T-cell (primary cell): ENCODE results near the gene CPTP. TPM values are rescaled to one million over a fixed set of nuclear protein-coding genes. Genes with fewer than 3 reads are reported as not detected.

ENCODE experiments used
- ATAC-seq, 4 experiments: fragments of 200-7000 bp in 3 of 4; fragments of 150-1000 bp in 1 of 4; cut with Tn5 transposase; replicated peaks in 1 of 4; 1 replicate in 3 of 4; 2 replicates in 1 of 4; pipeline ENCODE4 v1.10.0; 2021; ENCODE audit warnings: moderate library complexity in 3 of 4, mild to moderate bottlenecking in 2 of 4, moderate number of reproducible peaks in 1 of 4
- CTCF ChIA-PET, 2 donors: fragments of 300-600 bp; sonication (Branson Sonifier 250); formaldehyde crosslinking; loops; one replicate each; lab custom pipeline; 2022; ENCODE audit warnings: antibody characterized with exemption in 2 of 2; lab: Charles Lee
- POLR2A ChIA-PET, 2 donors: fragments of 300-600 bp; sonication (Branson Sonifier 250); formaldehyde crosslinking; loops; one replicate each; lab custom pipeline; 2022; ENCODE audit warnings: antibody characterized with exemption in 2 of 2; lab: Charles Lee
- DNase-seq, 35 experiments: peaks; one replicate each; pipeline versions ENCODE4 v3.0.0 to v3.0.0-alpha.2; 2013 to 2023
- H3K27ac ChIP-seq: one replicate; pipeline ENCODE4 v1.5.1; 2013; ENCODE audit warnings: low read length
- H3K27me3 ChIP-seq, 2 experiments: replicated peaks in 1 of 2; 1 replicate in 1 of 2; 2 replicates in 1 of 2; pipeline versions ENCODE4 v1.6.1 to v1.7.0; 2013; ENCODE audit warnings: low read length in 1 of 2, mixed read lengths in 1 of 2; ENCODE audit not compliant: control insufficient read depth in 2 of 2, insufficient read depth in 2 of 2; ENCODE audit errors: extremely low read depth in 1 of 2
- H3K36me3 ChIP-seq, 2 donors: 1 replicate in 1 of 2; 2 replicates in 1 of 2; pipeline versions ENCODE4 v1.6.1 to v1.7.0; 2013; ENCODE audit warnings: low read length in 1 of 2; ENCODE audit not compliant: control insufficient read depth in 2 of 2, insufficient read depth in 1 of 2; ENCODE audit errors: extremely low read depth in 1 of 2
- H3K4me1 ChIP-seq, 2 experiments: 1 replicate in 1 of 2; 2 replicates in 1 of 2; pipeline versions ENCODE4 v1.6.1 to v1.7.0; 2013; ENCODE audit warnings: low read length in 2 of 2, mixed read lengths in 1 of 2; ENCODE audit not compliant: insufficient read depth in 2 of 2, control insufficient read depth in 1 of 2; ENCODE audit errors: extremely low read depth in 1 of 2
- H3K4me3 ChIP-seq, 2 donors: 1 replicate in 1 of 2; 2 replicates in 1 of 2; pipeline versions ENCODE4 v1.5.1 to v1.7.0; 2013; ENCODE audit warnings: mild to moderate bottlenecking in 2 of 2, low read length in 1 of 2, moderate library complexity in 1 of 2; ENCODE audit not compliant: control insufficient read depth in 1 of 2; ENCODE audit errors: extremely low read depth in 1 of 2
- H3K9me3 ChIP-seq: 2 replicates; pipeline ENCODE4 v1.7.0; 2013
- H3K27ac Mint-ChIP-seq, 2 donors: one replicate each; pipeline ENCODE4 v1.8.0; 2020 to 2021; ENCODE audit warnings: mild to moderate bottlenecking in 2 of 2, mixed read lengths in 2 of 2
- H3K27me3 Mint-ChIP-seq, 2 donors: one replicate each; pipeline ENCODE4 v1.8.0; 2021 to 2022; ENCODE audit warnings: mixed read lengths in 2 of 2
- H3K36me3 Mint-ChIP-seq: one replicate; pipeline ENCODE4 v1.8.0; 2021; ENCODE audit warnings: mixed read lengths
- H3K4me1 Mint-ChIP-seq, 3 donors: one replicate each; pipeline ENCODE4 v1.8.0; 2020 to 2022; ENCODE audit warnings: mixed read lengths in 3 of 3, mild to moderate bottlenecking in 1 of 3
- H3K4me3 Mint-ChIP-seq, 3 donors: one replicate each; pipeline ENCODE4 v1.8.0; 2020 to 2022; ENCODE audit warnings: mild to moderate bottlenecking in 3 of 3, mixed read lengths in 3 of 3, moderate library complexity in 3 of 3
- H3K9me3 Mint-ChIP-seq, 3 donors: one replicate each; pipeline ENCODE4 v1.8.0; 2020 to 2022; ENCODE audit warnings: mixed read lengths in 3 of 3
- WGBS: methylation state at CpG from one replicate; pipeline ENCODE4 v1.1.5; 2013; ENCODE audit warnings: missing lambda C conversion rate; ENCODE audit not compliant: insufficient coverage; 5-methylcytosine and 5-hydroxymethylcytosine counted together
- total RNA-seq, 35 experiments: library from RNA in 6 of 35; stranded (reverse) in 6 of 35; fragments of 120-200 nt in 1 of 35; gene quantifications; one replicate each; pipeline versions ENCODE4 v1.2.1 to v1.2.4 and lab custom pipeline; 2013 to 2026

CPTP gene
- total RNA-seq, 5 donors from 2014 or later (not counting 1 experiment from before 2014, with no cell fraction given), result 15.8 to 35.8 (median 29.9) TPM

DNA sequence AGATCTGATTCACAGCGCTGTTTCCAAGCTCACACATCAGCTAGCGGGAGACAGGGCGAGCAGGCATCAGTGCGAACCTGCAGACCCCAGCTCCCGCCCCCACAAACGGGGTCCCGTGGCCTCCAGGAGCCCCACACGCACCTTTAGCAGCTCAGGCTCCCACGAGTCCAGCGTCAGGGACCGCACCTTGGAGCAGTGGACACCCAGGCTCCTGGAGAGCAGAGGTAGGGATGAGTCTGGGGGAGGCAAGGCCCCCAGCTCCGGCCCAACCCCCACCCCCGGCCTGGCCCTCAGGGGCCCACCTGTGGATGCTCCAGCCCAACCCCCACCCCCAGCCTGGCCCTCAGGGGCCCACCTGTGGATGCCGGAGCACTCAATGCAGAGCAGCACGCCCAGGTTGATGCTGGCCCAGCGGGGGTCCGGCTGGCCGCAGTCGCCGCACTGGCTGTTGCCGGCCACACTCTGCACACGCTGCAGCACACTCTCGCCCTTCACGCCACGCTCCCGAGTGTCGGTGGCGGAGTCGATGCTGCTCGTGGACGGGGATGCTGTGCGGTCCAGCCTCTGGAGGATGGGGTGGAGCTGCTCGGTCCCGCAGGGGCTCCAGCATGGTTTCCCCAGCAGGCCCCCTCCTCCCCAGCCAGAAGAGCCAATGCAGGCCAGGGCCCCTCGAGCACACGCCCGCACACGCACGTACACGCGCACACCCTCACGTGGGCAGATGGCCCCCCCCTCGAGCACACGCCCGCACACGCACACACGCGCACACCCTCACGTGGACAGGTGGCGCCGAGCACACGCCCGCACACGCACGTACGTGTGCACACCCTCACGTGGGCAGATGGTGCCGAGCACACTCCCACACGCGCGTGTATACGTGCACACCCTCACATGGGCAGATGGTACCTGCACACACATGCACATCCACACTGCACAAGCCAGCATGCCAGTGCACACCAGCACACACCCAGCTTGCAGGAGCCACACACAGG is 28.2 kb upstream of the CPTP start:
- 96% methylated on average over 36 of the region's 62 CpGs for WGBS
- no peak overlapping the region for H3K4me3 Mint-ChIP-seq
- Histone ChIP-seq H3K27me3 (peaks cover 0 to 4% of the 10 kb centered on the region in 2 experiments), H3K4me1 (peaks cover 0 to 8% of the 10 kb centered on the region in 2 experiments), H3K27ac (no peak overlapping the region), H3K36me3 (peaks cover 0 to 3% of the 10 kb centered on the region in 2 donors), H3K4me3 (no peak overlapping the region), H3K9me3 (no peaks in the 10 kb centered on the region)
- CTCF ChIA-PET, result no interaction called here
- H3K36me3 Mint-ChIP-seq, result no peaks in the 10 kb centered on the region
- H3K4me1 Mint-ChIP-seq, result peaks cover 0 to 4% (median 3%) of the 10 kb centered on the region in 3 donors
- no peak overlapping the region for H3K27ac Mint-ChIP-seq
- ATAC-seq, result no peak
- DNase-seq, result no peak
- POLR2A ChIA-PET, result no interaction called here
- no peaks in the 10 kb centered on the region for H3K27me3 Mint-ChIP-seq
- no peaks in the 10 kb centered on the region for H3K9me3 Mint-ChIP-seq

DNA sequence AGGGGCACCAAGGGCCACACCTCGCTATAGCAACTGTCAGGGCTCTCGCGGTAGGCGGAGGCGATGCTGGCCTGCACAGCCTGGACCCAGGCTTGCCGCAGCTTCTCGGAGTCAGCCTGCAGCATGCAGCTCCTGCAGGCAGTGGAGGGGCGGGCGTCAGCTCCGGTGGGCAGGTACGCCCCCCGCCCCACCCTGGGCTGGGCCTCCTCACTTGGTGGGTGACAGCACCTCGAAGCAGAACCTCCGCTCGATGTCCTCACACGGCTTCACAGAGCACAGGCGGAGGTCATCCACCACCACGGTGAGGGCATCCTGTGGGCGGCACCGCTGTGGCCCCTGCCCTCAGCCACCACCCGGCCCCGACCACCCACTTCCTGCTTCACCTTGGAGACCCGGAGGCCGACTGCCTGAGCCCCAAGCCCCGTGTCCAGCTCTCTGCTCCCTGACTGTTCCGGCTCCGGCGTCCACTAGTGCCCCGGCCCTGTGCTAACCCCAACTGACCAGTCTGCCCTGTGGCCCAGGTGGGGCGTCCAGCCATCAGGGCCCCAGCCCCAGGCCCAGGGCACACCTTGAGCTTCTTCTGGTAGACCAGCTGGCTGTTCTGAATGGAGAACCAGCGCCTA is 26.7 kb upstream of the CPTP start:
- no peak for ATAC-seq
- peaks cover under 1 to 3% of the 10 kb centered on the region in 2 donors for H3K36me3 ChIP-seq
- ChIA-PET CTCF (no interaction called here), POLR2A (no interaction called here)
- Mint-ChIP-seq H3K4me1 (no peaks in the 10 kb centered on the region), H3K4me3 (no peak overlapping the region), H3K27me3 (no peaks in the 10 kb centered on the region), H3K36me3 (no peaks in the 10 kb centered on the region), H3K27ac (no peak overlapping the region), H3K9me3 (no peaks in the 10 kb centered on the region)
- H3K27me3 ChIP-seq, result no peaks in the 10 kb centered on the region
- DNase-seq, result no peak
- H3K4me1 ChIP-seq, result no peaks in the 10 kb centered on the region
- no peak overlapping the region for H3K27ac ChIP-seq
- H3K4me3 ChIP-seq, result no peak overlapping the region
- WGBS, result 89% methylated on average over 29 of the region's 31 CpGs
- H3K9me3 ChIP-seq, result no peaks in the 10 kb centered on the region

DNA sequence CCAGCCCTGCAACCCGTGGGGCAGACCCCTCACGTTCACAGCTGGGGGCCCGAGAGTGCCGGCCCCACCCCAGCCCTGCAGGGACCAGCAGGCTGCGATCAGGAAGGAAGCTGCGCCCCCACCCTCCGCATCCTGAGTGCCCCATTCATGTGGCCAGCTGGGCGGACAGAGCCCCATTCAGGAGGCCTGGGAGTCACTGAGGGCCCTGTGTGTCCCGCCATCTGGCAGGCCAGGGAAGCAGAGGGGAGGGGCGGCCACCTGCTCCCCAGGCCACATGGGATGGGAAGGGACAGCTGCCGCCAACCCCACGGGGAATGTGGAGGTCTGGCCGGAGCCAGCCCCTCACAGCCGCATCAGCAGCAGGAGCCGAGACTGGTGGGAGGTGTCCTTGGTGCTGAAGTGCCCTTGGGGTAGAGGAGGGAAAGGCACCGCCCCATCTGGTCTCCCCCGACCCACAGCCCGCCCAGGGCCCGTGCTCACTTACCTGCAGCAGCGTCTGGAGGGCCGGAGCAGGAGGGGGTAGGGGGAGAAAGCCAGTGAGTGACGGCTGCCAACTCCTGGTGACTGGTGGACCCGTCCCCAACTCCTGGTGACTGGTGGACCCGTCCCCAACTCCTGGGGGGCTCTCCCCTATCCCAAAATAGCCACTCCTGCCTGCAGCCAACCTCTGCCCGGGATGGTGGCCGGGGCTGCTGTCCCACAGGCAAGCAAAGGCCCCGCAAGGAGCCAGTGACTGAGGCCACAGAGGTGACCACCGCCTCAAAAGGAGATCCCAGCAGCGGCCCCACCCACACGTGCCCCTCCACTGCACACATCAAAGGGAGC is 25.5 kb upstream of the CPTP start:
- peaks cover 2 to 3% of the 10 kb centered on the region in 2 donors for H3K36me3 ChIP-seq
- H3K9me3 Mint-ChIP-seq, result no peaks in the 10 kb centered on the region
- WGBS, result 76% methylated on average over 14 of the region's 30 CpGs
- H3K4me1 Mint-ChIP-seq, result peaks cover 0 to 2% (median 0%) of the 10 kb centered on the region in 3 donors
- H3K27me3 Mint-ChIP-seq, result no peaks in the 10 kb centered on the region
- no peak overlapping the region for H3K27ac Mint-ChIP-seq
- no peak overlapping the region for H3K4me3 Mint-ChIP-seq
- DNase-seq (no peak), ATAC-seq (no peak)
- CTCF ChIA-PET, result no interaction called here
- H3K27me3 ChIP-seq, result no peaks in the 10 kb centered on the region
- POLR2A ChIA-PET, result no interaction called here
- H3K4me3 ChIP-seq, result no peak overlapping the region
- no peaks in the 10 kb centered on the region for H3K9me3 ChIP-seq
- peaks cover 0 to 4% of the 10 kb centered on the region in 2 experiments for H3K4me1 ChIP-seq
- H3K27ac ChIP-seq, result no peak overlapping the region
- H3K36me3 Mint-ChIP-seq, result no peaks in the 10 kb centered on the region

DNA sequence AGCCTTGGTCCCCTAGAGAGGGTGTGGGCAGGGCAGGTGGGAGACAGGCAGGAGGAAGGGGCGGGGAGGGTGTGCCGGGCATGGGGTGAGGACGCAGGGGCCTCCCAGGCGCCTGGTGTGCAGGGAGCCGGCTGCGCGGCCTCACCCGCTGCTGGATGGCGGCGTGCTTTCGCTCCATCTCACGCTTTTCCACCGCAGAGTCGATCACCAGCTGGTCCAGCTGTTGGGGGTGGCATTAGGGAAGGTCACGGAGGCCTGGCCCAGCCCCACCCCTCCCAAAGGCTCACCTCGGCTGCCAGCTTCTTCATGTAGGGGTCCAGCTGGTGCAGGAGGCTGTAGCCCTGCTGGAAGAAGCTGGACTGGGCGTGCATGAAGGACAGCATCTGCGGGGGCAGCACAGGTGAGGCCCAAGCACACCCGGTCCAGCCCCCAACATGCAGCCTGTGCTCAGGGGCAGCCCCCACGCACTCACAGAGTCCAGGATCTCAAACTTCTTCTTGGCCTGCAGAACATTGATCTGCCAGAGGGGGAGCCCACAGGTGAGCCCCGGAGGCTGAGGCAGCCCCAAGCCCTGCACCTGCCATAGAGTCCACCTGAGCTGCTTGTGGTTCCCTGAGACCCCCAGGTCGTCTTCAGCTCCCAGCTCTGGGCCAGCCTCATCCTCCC is 24.8 kb upstream of the CPTP start:
- H3K27ac Mint-ChIP-seq, result no peak overlapping the region
- no peaks in the 10 kb centered on the region for H3K9me3 Mint-ChIP-seq

DNA sequence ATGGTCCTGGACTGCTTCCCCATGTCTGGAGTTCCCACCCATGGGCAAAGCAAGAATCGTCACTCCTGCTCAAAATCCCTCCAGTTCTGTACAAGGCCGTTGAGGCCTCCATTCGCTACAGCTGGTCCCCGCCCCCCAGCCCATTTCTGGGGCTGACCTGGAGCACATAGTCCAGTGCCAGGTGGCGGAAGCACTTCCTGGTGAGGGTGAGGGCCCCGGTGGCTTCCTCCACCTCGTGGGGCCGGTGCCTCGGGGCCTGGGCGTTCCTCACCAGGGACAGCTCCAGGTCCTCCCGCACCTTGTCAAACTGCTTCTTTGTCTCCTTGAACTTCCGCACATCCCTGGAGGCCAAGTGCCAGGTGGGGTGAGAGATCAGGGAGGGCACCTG is 24.3 kb upstream of the CPTP start:
- WGBS, result 90% methylated on average over 5 of the region's 12 CpGs
- Mint-ChIP-seq H3K27me3 (no peaks in the 10 kb centered on the region), H3K9me3 (no peaks in the 10 kb centered on the region), H3K4me1 (peaks cover 3 to 10% (median 7%) of the 10 kb centered on the region in 3 donors), H3K27ac (no peak overlapping the region), H3K4me3 (no peak overlapping the region), H3K36me3 (no peaks in the 10 kb centered on the region)
- ChIA-PET CTCF (no interaction called here), POLR2A (no interaction called here)
- peaks cover 2 to 3% of the 10 kb centered on the region in 2 donors for H3K36me3 ChIP-seq
- DNase-seq, result no peak
- H3K4me1 ChIP-seq, result peaks cover 5 to 16% of the 10 kb centered on the region in 2 experiments
- no peaks in the 10 kb centered on the region for H3K27me3 ChIP-seq
- H3K4me3 ChIP-seq, result no peak overlapping the region
- H3K9me3 ChIP-seq, result no peaks in the 10 kb centered on the region
- no peak for ATAC-seq
- H3K27ac ChIP-seq, result no peak overlapping the region

More for the DNA sequence above, 24.8 kb upstream of the CPTP start:
- Mint-ChIP-seq H3K4me3 (no peak overlapping the region), H3K4me1 (peaks cover 0 to 5% (median 3%) of the 10 kb centered on the region in 3 donors), H3K27me3 (no peaks in the 10 kb centered on the region), H3K36me3 (no peaks in the 10 kb centered on the region)
- no peak overlapping the region for H3K27ac ChIP-seq
- H3K36me3 ChIP-seq, result peaks cover 2 to 3% of the 10 kb centered on the region in 2 donors
- CTCF ChIA-PET, result no interaction called here
- no peak overlapping the region for H3K4me3 ChIP-seq
- peaks cover 0 to 11% of the 10 kb centered on the region in 2 experiments for H3K4me1 ChIP-seq
- DNase-seq, result peak in 4 of 35 experiments; percentile 19 to 46 (median 26)
- H3K9me3 ChIP-seq, result no peaks in the 10 kb centered on the region
- POLR2A ChIA-PET, result no interaction called here
- H3K27me3 ChIP-seq, result no peaks in the 10 kb centered on the region
- 77% methylated on average over 14 of the region's 22 CpGs for WGBS
- ATAC-seq, result peak; percentile 63 to 74 (median 68)
